Measurements from ENCODE around the gene RBFOX2. TPM values are rescaled to one million over a fixed set of nuclear protein-coding genes. Genes with fewer than 3 reads are reported as not detected.

The RBFOX2 gene
- polyA plus RNA-seq, 1 of the 3 experiments (the other 2 are of a cell fraction) = 115 TPM

- CTCF ChIA-PET = interaction anchor here (0.7 to 2.2 kb wide), 5 partner anchors 10 to 759 kb away, joined by 3 to 22 read pairs (median 3); no protein-coding TSS in a partner anchor
- POLR2A ChIA-PET = no interaction called here
- peaks cover 5 to 12% of the 10 kb centered on the region in 2 experiments for H3K36me3 ChIP-seq (replicated peaks in 1 of 2; ENCODE audit: control insufficient read depth in 1 of 2, insufficient read depth in 2 of 2, low read length in 1 of 2)
- peaks cover 6 to 13% of the 10 kb centered on the region in 2 experiments; a peak in 3 of 4 replicates for H3K4me1 ChIP-seq (ENCODE audit: control insufficient read depth in 1 of 2, insufficient read depth in 2 of 2, low read depth in 1 of 2, low read length in 1 of 2)
- no peaks in the 10 kb centered on the region for H3K27me3 ChIP-seq (ENCODE audit: insufficient read depth)
- H3F3A ChIP-seq (replicated peaks; ENCODE audit: insufficient read depth) = peaks cover 21% of the 10 kb centered on the region
- no peak overlapping the region for H3K9ac ChIP-seq
- no peaks in the 10 kb centered on the region for H3K9me3 ChIP-seq
- whole genome bisulfite sequencing (ENCODE audit: low lambda C conversion rate) = 73% methylated on average over 5 of the region's 5 CpGs
- no peak for DNase-seq
- H3K4me2 ChIP-seq = no peak overlapping the region
- H3K4me3 ChIP-seq (ENCODE audit: low read depth in 2 of 2, low read length in 1 of 2) = no peak overlapping the region
- peaks cover 85% of the 10 kb centered on the region for H3K79me2 ChIP-seq (ENCODE audit: insufficient read depth)
- no peaks in the 10 kb centered on the region for H3K9me2 ChIP-seq
- no peak overlapping the region for H2AFZ ChIP-seq (ENCODE audit: low read depth)
- H3K27ac ChIP-seq (ENCODE audit: low read depth in 2 of 2, low read length in 1 of 2) = peak overlapping the region in 1 of 2 experiments; percentile 41; a peak in 1 of 4 replicates
- TF ChIP-seq RCOR1 (IDR thresholded peaks at IDR 0.05; ENCODE audit: low read length) (no peak), JUND (IDR thresholded peaks at IDR 0.05) (peak; percentile 11; the same call in 1 of the 2 replicates), FOSL2 (IDR thresholded peaks at IDR 0.05; ENCODE audit: borderline replicate concordance, low read depth) (peak; percentile 45; the same call in 1 of the 2 replicates), SIN3A (IDR thresholded peaks at IDR 0.05; ENCODE audit: borderline replicate concordance, low read depth, low read length) (no peak)
- H4K20me1 ChIP-seq (ENCODE audit: insufficient read depth) = peaks cover 47% of the 10 kb centered on the region
Observed at GRCh38 chr22:35947794-35948425, 80.7 kb downstream of the RBFOX2 start.

- Histone ChIP-seq H3K4me1 (ENCODE audit: control insufficient read depth in 1 of 2, insufficient read depth in 2 of 2, low read depth in 1 of 2, low read length in 1 of 2) (peaks cover 0 to 33% of the 10 kb centered on the region in 2 experiments; a peak in 3 of 4 replicates), H3K4me2 (no peak overlapping the region), H3K9ac (no peak overlapping the region), H3K9me3 (no peaks in the 10 kb centered on the region), H3K9me2 (no peaks in the 10 kb centered on the region), H3K79me2 (ENCODE audit: insufficient read depth) (peaks cover 87% of the 10 kb centered on the region), H3K4me3 (ENCODE audit: low read depth in 2 of 2, low read length in 1 of 2) (no peak overlapping the region), H2AFZ (ENCODE audit: low read depth) (no peak overlapping the region), H4K20me1 (ENCODE audit: insufficient read depth) (peaks cover 74% of the 10 kb centered on the region), H3K36me3 (replicated peaks in 1 of 2; ENCODE audit: control insufficient read depth in 1 of 2, insufficient read depth in 2 of 2, low read length in 1 of 2) (peaks cover under 1 to 14% of the 10 kb centered on the region in 2 experiments), H3K27me3 (ENCODE audit: insufficient read depth) (no peaks in the 10 kb centered on the region), H3K27ac (ENCODE audit: low read depth in 2 of 2, low read length in 1 of 2) (no peak overlapping the region), H3F3A (replicated peaks; ENCODE audit: insufficient read depth) (peaks cover 17% of the 10 kb centered on the region)
- no peak for DNase-seq
- CTCF ChIA-PET = interaction anchor here (1.0 to 2.8 kb wide), 3 partner anchors 13 to 122 kb away, joined by 3 to 13 read pairs (median 11); no protein-coding TSS in a partner anchor
- no peak for TF ChIP-seq GATA2 (CRISPR knock-in tag; IDR thresholded peaks at IDR 0.05)
- TF ChIP-seq PBX3 (IDR thresholded peaks at IDR 0.05) = no peak
- no peak for TF ChIP-seq RFX5 (IDR thresholded peaks at IDR 0.05; ENCODE audit: low read length)
- TF ChIP-seq RXRA (IDR thresholded peaks at IDR 0.05; ENCODE audit: borderline replicate concordance, low read depth) = no peak
- 95% methylated on average over 6 of the region's 6 CpGs for WGBS (ENCODE audit: low lambda C conversion rate)
- POLR2A ChIA-PET = no interaction called here
Observed at GRCh38 chr22:35944458-35944857, 84.2 kb downstream of the RBFOX2 start.

GRCh38 chr22:35940166-35940565, 88.5 kb downstream of the RBFOX2 start:
- Histone ChIP-seq H3K4me3 (ENCODE audit: low read depth in 2 of 2, low read length in 1 of 2) (no peak overlapping the region), H3K9me2 (no peaks in the 10 kb centered on the region), H3K9me3 (no peaks in the 10 kb centered on the region), H4K20me1 (ENCODE audit: insufficient read depth) (peaks cover 54% of the 10 kb centered on the region; the same call in 1 of the 2 replicates), H3K4me2 (no peak overlapping the region), H3K36me3 (replicated peaks in 1 of 2; ENCODE audit: control insufficient read depth in 1 of 2, insufficient read depth in 2 of 2, low read length in 1 of 2) (peaks cover 16 to 28% of the 10 kb centered on the region in 2 experiments), H2AFZ (ENCODE audit: low read depth) (no peak overlapping the region), H3K79me2 (ENCODE audit: insufficient read depth) (peaks cover 94% of the 10 kb centered on the region), H3K4me1 (ENCODE audit: control insufficient read depth in 1 of 2, insufficient read depth in 2 of 2, low read depth in 1 of 2, low read length in 1 of 2) (peaks cover 0 to 42% of the 10 kb centered on the region in 2 experiments; a peak in 3 of 4 replicates), H3K9ac (no peak overlapping the region), H3F3A (replicated peaks; ENCODE audit: insufficient read depth) (no peaks in the 10 kb centered on the region), H3K27ac (ENCODE audit: low read depth in 2 of 2, low read length in 1 of 2) (peak overlapping the region in 1 of 2 experiments; percentile 68; a peak in 2 of 4 replicates), H3K27me3 (ENCODE audit: insufficient read depth) (no peaks in the 10 kb centered on the region)
- ChIA-PET POLR2A (interaction anchor here (0.6 kb wide), 1 partner anchor 145 kb away, joined by 3 read pairs; no protein-coding TSS in a partner anchor), CTCF (interaction anchor here (2.4 to 7.3 kb wide), 2 partner anchors 9 to 126 kb away, joined by 14 to 91 read pairs; no protein-coding TSS in a partner anchor)
- WGBS (ENCODE audit: low lambda C conversion rate) = 92% methylated on average over 1 of the region's 1 CpG
- no peak for DNase-seq
- TF ChIP-seq JUND (IDR thresholded peaks at IDR 0.05) = no peak
- TF ChIP-seq CHD2 (IDR thresholded peaks at IDR 0.05; ENCODE audit: low read length, partially characterized antibody) = no peak
- TF ChIP-seq TEAD4 (IDR thresholded peaks at IDR 0.05; ENCODE audit: borderline replicate concordance, insufficient read depth) = no peak
- no peak for TF ChIP-seq NRF1 (IDR thresholded peaks at IDR 0.05; ENCODE audit: low read depth, low read length)
- no peak for TF ChIP-seq MAX (IDR thresholded peaks at IDR 0.05; ENCODE audit: low read depth)
- no peak for TF ChIP-seq MEF2A (IDR thresholded peaks at IDR 0.05; ENCODE audit: borderline replicate concordance, low read depth)
- TF ChIP-seq GATA2 (CRISPR knock-in tag; IDR thresholded peaks at IDR 0.05) = no peak
- no peak for TF ChIP-seq RFX5 (IDR thresholded peaks at IDR 0.05; ENCODE audit: low read length)
- TF ChIP-seq USF2 (IDR thresholded peaks at IDR 0.05; ENCODE audit: borderline replicate concordance, low read depth, low read length) = no peak
- TF ChIP-seq IRF3 (IDR thresholded peaks at IDR 0.05; ENCODE audit: low read depth, low read length) = no peak
- TF ChIP-seq GABPA (IDR thresholded peaks at IDR 0.05; ENCODE audit: low read depth) = no peak
